HepG2 (cell line): ENCODE measurements around the gene SHLD3. TPM values are rescaled to one million over a fixed set of nuclear protein-coding genes. Genes with fewer than 3 reads are reported as not detected.

Source experiments
- CHCHD3 ChIP-seq: sonication (generic); formaldehyde crosslinking; IDR thresholded peaks from 2 replicates; pipeline ENCODE4 v1.8.0; 2022; ENCODE audit warnings: mild to moderate bottlenecking, missing genetic modification reagents, moderate library complexity
- CREB3 ChIP-seq: sonication (generic); formaldehyde crosslinking; IDR thresholded peaks from 2 replicates; pipeline ENCODE4 v1.5.0; 2020; ENCODE audit warnings: missing genetic modification reagents
- HMG20B ChIP-seq: conservative IDR thresholded peaks from 2 replicates; pipeline ENCODE4 v1.6.1; 2016; ENCODE audit warnings: missing genetic modification reagents, missing compliant biosample characterization
- KDM1A ChIP-seq: IDR thresholded peaks from 2 replicates; pipeline ENCODE4 v1.6.1; 2016; ENCODE audit warnings: missing compliant biosample characterization
- KDM6A ChIP-seq: IDR thresholded peaks from 2 replicates; pipeline ENCODE4 v1.6.1; 2016; ENCODE audit warnings: low read depth
- NCOA5 ChIP-seq: sonication (generic); formaldehyde crosslinking; IDR thresholded peaks from 2 replicates; pipeline ENCODE4 v1.4.0; 2020; ENCODE audit warnings: missing genetic modification reagents
- SAP130 ChIP-seq: IDR thresholded peaks from 2 replicates; pipeline ENCODE4 v1.6.1; 2016; ENCODE audit warnings: low read depth
- SNAPC4 ChIP-seq: sonication (generic); formaldehyde crosslinking; IDR thresholded peaks from 2 replicates; pipeline ENCODE4 v1.4.0; 2020; ENCODE audit warnings: mild to moderate bottlenecking, missing genetic modification reagents
- SOX13 ChIP-seq, 3 experiments: fragments of 450-650 bp in 1 of 3; sonication (generic) in 1 of 3; formaldehyde crosslinking in 1 of 3; IDR thresholded peaks in 2 of 3; conservative IDR thresholded peaks in 1 of 3; 2 replicates each; pipeline versions ENCODE4 v1.5.0 to v1.6.1; 2016 to 2020; ENCODE audit warnings: antibody characterized with exemption in 1 of 3, mild to moderate bottlenecking in 1 of 3, missing compliant biosample characterization in 1 of 3, missing genetic modification reagents in 1 of 3, moderate library complexity in 1 of 3
- THAP11 ChIP-seq: IDR thresholded peaks from 2 replicates; pipeline ENCODE4 v1.6.1; 2016; ENCODE audit warnings: missing biosample characterization, missing genetic modification reagents
- TRAFD1 ChIP-seq: sonication (generic); formaldehyde crosslinking; IDR thresholded peaks from 2 replicates; pipeline ENCODE4 v1.5.1; 2020; ENCODE audit warnings: missing genetic modification reagents, mild to moderate bottlenecking, borderline replicate concordance
- ZNF207 ChIP-seq: fragments of 450-650 bp; IDR thresholded peaks from 2 replicates; pipeline ENCODE4 v1.6.1; 2016; ENCODE audit warnings: antibody characterized with exemption, borderline replicate concordance
- ZNF562 ChIP-seq: sonication (generic); formaldehyde crosslinking; IDR thresholded peaks from 2 replicates; pipeline ENCODE4 v1.8.0; 2022; ENCODE audit warnings: missing genetic modification reagents, borderline replicate concordance
- ZNF574 ChIP-seq: sonication (generic); formaldehyde crosslinking; IDR thresholded peaks from 2 replicates; pipeline ENCODE4 v1.4.0; 2020; ENCODE audit warnings: missing genetic modification reagents
- ZNF580 ChIP-seq: IDR thresholded peaks from 2 replicates; pipeline ENCODE4 v1.6.1; 2016; ENCODE audit warnings: low read depth, borderline replicate concordance
- ZNF670 ChIP-seq: sonication (generic); formaldehyde crosslinking; IDR thresholded peaks from 2 replicates; pipeline ENCODE4 v1.8.0; 2022; ENCODE audit warnings: mild to moderate bottlenecking, missing genetic modification reagents, borderline replicate concordance
- polyA plus RNA-seq, 8 experiments: library from polyadenylated mRNA; depleted of rRNA in 3 of 8; stranded (reverse) in 7 of 8; unstranded in 1 of 8; fragments of >200 nt; fragmentation: Illumina TruSeq in 4 of 8; extraction: Trizol in 4 of 8; gene quantifications; 2 replicates each; pipeline versions ENCODE4 v1.2.1 to v1.2.3, GENCODE V29; 2011 to 2016; ENCODE audit warnings: low read depth in 4 of 8, missing spikeins in 1 of 8, mixed read lengths in 1 of 8; ENCODE audit not compliant: insufficient read depth in 1 of 8
- total RNA-seq, 5 experiments: library from RNA; depleted of rRNA; stranded (reverse); fragments of >200 nt; fragmentation: Illumina TruSeq; extraction: Trizol; gene quantifications; 2 replicates each; pipeline ENCODE4 v1.2.3, GENCODE V29; 2016; ENCODE audit warnings: low read depth in 1 of 5

Gene SHLD3
- total and polyA plus RNA-seq, 2 of the 13 experiments (the other 11 are each of a cell fraction or from before 2014, with no cell fraction given): 3.6 to 6.8 TPM

GRCh38 chr5:65651144-65651543 is 26.3 kb downstream of the SHLD3 start (continued):
- TF ChIP-seq CHCHD3 (CRISPR knock-in tag) (no peak), CREB3 (no peak), ZNF574 (CRISPR knock-in tag) (0 out of 2 replicates have a peak, but pooled peaks have one; percentile 22), TRAFD1 (CRISPR knock-in tag) (no peak), ZNF207 (no peak), NCOA5 (no peak), ZNF580 (CRISPR knock-in tag) (peak; percentile 67; the same call in 1 of the 2 replicates), SAP130 (peak; percentile 49), THAP11 (CRISPR knock-in tag) (peak; percentile 63), ZNF670 (CRISPR knock-in tag) (no peak), SOX13 (IDR thresholded peaks at IDR 0.05) (no peak), SOX13 (CRISPR knock-in tag; conservative IDR thresholded peaks at IDR 0.05 in 1 of 2, IDR thresholded peaks at IDR 0.05 in 1 of 2) (peak in 1 of 2 experiments; percentile 84; a peak in 2 of 4 replicates), HMG20B (CRISPR knock-in tag) (no peak), ZNF562 (CRISPR knock-in tag) (no peak), KDM1A (CRISPR knock-in tag) (no peak), KDM6A (CRISPR knock-in tag) (peak; percentile 73), SNAPC4 (CRISPR knock-in tag) (no peak)
